Kidney (tissue), 14 donors: ENCODE measurements around the gene THEMIS. TPM values are rescaled to one million over a fixed set of nuclear protein-coding genes. Genes with fewer than 3 reads are reported as not detected.

Experiments
- DNase-seq, 5 donors: peaks; one replicate each; pipeline ENCODE4 v3.0.0-alpha.2; 2013 to 2020
- FAIRE-seq: peaks from 2 replicates; lab custom pipeline; 2012; peaks lifted over from hg19 to GRCh38; lab: Jason Lieb, UNC
- H3K27ac ChIP-seq, 2 donors: one replicate each; pipeline ENCODE4 v1.7.0; 2013; ENCODE audit warnings: low read depth in 2 of 2, low read length in 2 of 2, inconsistent platforms in 1 of 2
- H3K27me3 ChIP-seq: one replicate; pipeline ENCODE4 v1.7.1; 2013; ENCODE audit warnings: low read length, inconsistent platforms; ENCODE audit not compliant: control insufficient read depth, insufficient read depth
- H3K36me3 ChIP-seq, 3 donors: one replicate each; pipeline versions ENCODE4 v1.7.0 to v1.7.1; 2013; ENCODE audit warnings: low read length in 3 of 3, control low read depth in 1 of 3, inconsistent platforms in 1 of 3; ENCODE audit not compliant: insufficient read depth in 3 of 3, control insufficient read depth in 2 of 3
- H3K4me1 ChIP-seq, 3 donors: one replicate each; pipeline versions ENCODE4 v1.7.0 to v1.7.1; 2013; ENCODE audit warnings: low read length in 3 of 3, inconsistent platforms in 1 of 3, low read depth in 1 of 3; ENCODE audit not compliant: control insufficient read depth in 2 of 3, insufficient read depth in 2 of 3
- H3K4me3 ChIP-seq, 3 donors: one replicate each; pipeline versions ENCODE4 v1.7.0 to v1.8.1; 2013; ENCODE audit warnings: low read length in 3 of 3, control low read depth in 1 of 3, inconsistent platforms in 1 of 3
- H3K9ac ChIP-seq, 3 donors: one replicate each; pipeline versions ENCODE4 v1.7.0 to v1.7.1; 2013; ENCODE audit warnings: low read length in 3 of 3, control low read depth in 1 of 3, inconsistent platforms in 1 of 3
- H3K9me3 ChIP-seq, 3 donors: one replicate each; pipeline versions ENCODE4 v1.7.0 to v1.7.1; 2013; ENCODE audit warnings: low read length in 3 of 3, control low read depth in 1 of 3, inconsistent platforms in 1 of 3; ENCODE audit not compliant: control insufficient read depth in 2 of 3, insufficient read depth in 1 of 3
- CTCF ChIP-seq: IDR thresholded peaks from 3 replicates; pipeline ENCODE4 v1.5.1; 2012; ENCODE audit warnings: mild to moderate bottlenecking, moderate library complexity, borderline replicate concordance; ENCODE audit not compliant: insufficient read depth; ENCODE audit errors: extremely low read depth
- intact Hi-C: fragments of 100-400 bp; cut with DNase I; formaldehyde crosslinking; loops from one replicate; pipeline ENCODE4 v1.11.1; 2022
- polyA plus RNA-seq: library from polyadenylated mRNA; stranded (reverse); fragments of 350-450 nt; fragmentation: Illumina TruSeq; extraction: RNeasy Lipid Tissue Mini Kit (QIAGEN cat#74804); gene quantifications from one replicate; pipeline ENCODE4 v1.2.3, GENCODE V29; 2014; ENCODE audit warnings: low read depth, low replicate concordance; ENCODE audit not compliant: insufficient read depth
- total RNA-seq: library from RNA; stranded (reverse); fragmentation: NEBNext Ultra II Directional; extraction: Animal tissue kit (Norgen Biotek cat#: 25700); gene quantifications from one replicate; pipeline ENCODE4 v1.2.1, GENCODE V29; 2021
- donor health status: control.
- donor health status: control.
- donor health status: control.
- donor health status: control.
- donor health status: control.
- donor health status: DM: yes; HTN: yes; CAD: no.
- donor health status: Normal renal cell carcinoma (clear cell type).

The THEMIS gene
- total and polyA plus RNA-seq, 2 donors from 2014 or later: 3.3 TPM; not detected in 1

- no peak overlapping the region for H3K27ac ChIP-seq
- no peak overlapping the region for H3K9ac ChIP-seq
- no peaks in the 10 kb centered on the region for H3K36me3 ChIP-seq
- H3K9me3 ChIP-seq: no peaks in the 10 kb centered on the region
- DNase-seq: peak in 1 of 5 donors; percentile 8
- no peak for TF ChIP-seq CTCF
- H3K27me3 ChIP-seq: no peaks in the 10 kb centered on the region
- no peaks in the 10 kb centered on the region for H3K4me1 ChIP-seq
- no peak overlapping the region for H3K4me3 ChIP-seq
- FAIRE-seq: no peak
- intact Hi-C loops: no loop called here
Measured at GRCh38 chr6:127938701-127939100, 37.8 kb upstream of the THEMIS start.

GRCh38 chr6:127937747-127938146 lies 36.9 kb upstream of the THEMIS start:
- FAIRE-seq: no peak
- no peak for TF ChIP-seq CTCF
- intact Hi-C loops: no loop called here

GRCh38 chr6:127937102-127937501 lies 36.2 kb upstream of the THEMIS start:
- Histone ChIP-seq H3K27ac (no peak overlapping the region), H3K4me1 (no peaks in the 10 kb centered on the region), H3K36me3 (no peaks in the 10 kb centered on the region), H3K9ac (no peak overlapping the region), H3K4me3 (no peak overlapping the region), H3K27me3 (no peaks in the 10 kb centered on the region), H3K9me3 (peaks cover 0 to 11% (median 0%) of the 10 kb centered on the region in 3 donors)
- DNase-seq: no peak
- TF ChIP-seq CTCF: no peak
- no peak for FAIRE-seq
- intact Hi-C loops: no loop called here

More at GRCh38 chr6:127937747-127938146, 36.9 kb upstream of the THEMIS start:
- no peaks in the 10 kb centered on the region for H3K27me3 ChIP-seq
- no peaks in the 10 kb centered on the region for H3K4me1 ChIP-seq
- H3K4me3 ChIP-seq: no peak overlapping the region
- H3K27ac ChIP-seq: no peak overlapping the region
- peaks cover 0 to 6% (median 0%) of the 10 kb centered on the region in 3 donors for H3K9me3 ChIP-seq
- H3K9ac ChIP-seq: no peak overlapping the region
- H3K36me3 ChIP-seq: no peaks in the 10 kb centered on the region
- no peak for DNase-seq

GRCh38 chr6:127934956-127935355 lies 34.1 kb upstream of the THEMIS start:
- Histone ChIP-seq H3K27me3 (no peaks in the 10 kb centered on the region), H3K4me3 (no peak overlapping the region), H3K36me3 (no peaks in the 10 kb centered on the region), H3K27ac (no peak overlapping the region), H3K9me3 (peaks cover 0 to 11% (median 0%) of the 10 kb centered on the region in 3 donors), H3K9ac (no peak overlapping the region), H3K4me1 (no peaks in the 10 kb centered on the region)
- intact Hi-C loops: no loop called here
- DNase-seq (no peak), FAIRE-seq (no peak)
- TF ChIP-seq CTCF: no peak
